ENCODE measurements around the gene CXCR5.

CXCR5 gene

GRCh38 chr11:118911113-118911879, 27.6 kb downstream of the CXCR5 start:
- H3K4me3 ChIP-seq (ENCODE audit: low read depth, low read length), result peak overlapping the region; percentile 36
- peaks cover 14% of the 10 kb centered on the region for H3K36me3 ChIP-seq (replicated peaks)
- H3K27ac ChIP-seq, result peak overlapping the region; percentile 98
- no peaks in the 10 kb centered on the region for H3K27me3 ChIP-seq (replicated peaks)
- no peak for DNase-seq
- in situ Hi-C loops (cut with HindIII; ENCODE audit: low pct_ligation_motif_present, low sequenced_read_pairs), result no loop called here
- TF ChIP-seq, protein P1, sequence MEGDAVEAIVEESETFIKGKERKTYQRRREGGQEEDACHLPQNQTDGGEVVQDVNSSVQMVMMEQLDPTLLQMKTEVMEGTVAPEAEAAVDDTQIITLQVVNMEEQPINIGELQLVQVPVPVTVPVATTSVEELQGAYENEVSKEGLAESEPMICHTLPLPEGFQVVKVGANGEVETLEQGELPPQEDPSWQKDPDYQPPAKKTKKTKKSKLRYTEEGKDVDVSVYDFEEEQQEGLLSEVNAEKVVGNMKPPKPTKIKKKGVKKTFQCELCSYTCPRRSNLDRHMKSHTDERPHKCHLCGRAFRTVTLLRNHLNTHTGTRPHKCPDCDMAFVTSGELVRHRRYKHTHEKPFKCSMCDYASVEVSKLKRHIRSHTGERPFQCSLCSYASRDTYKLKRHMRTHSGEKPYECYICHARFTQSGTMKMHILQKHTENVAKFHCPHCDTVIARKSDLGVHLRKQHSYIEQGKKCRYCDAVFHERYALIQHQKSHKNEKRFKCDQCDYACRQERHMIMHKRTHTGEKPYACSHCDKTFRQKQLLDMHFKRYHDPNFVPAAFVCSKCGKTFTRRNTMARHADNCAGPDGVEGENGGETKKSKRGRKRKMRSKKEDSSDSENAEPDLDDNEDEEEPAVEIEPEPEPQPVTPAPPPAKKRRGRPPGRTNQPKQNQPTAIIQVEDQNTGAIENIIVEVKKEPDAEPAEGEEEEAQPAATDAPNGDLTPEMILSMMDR (IDR thresholded peaks at IDR 0.05; ENCODE audit: low read depth, low read length, missing control alignments), result no peak

GRCh38 chr11:118911880-118912741, 28.4 kb downstream of the CXCR5 start:
- peaks cover 10% of the 10 kb centered on the region for H3K36me3 ChIP-seq (replicated peaks)
- H3K4me3 ChIP-seq (ENCODE audit: low read depth, low read length), result peak overlapping the region; percentile 24
- in situ Hi-C loops (cut with HindIII; ENCODE audit: low pct_ligation_motif_present, low sequenced_read_pairs), result no loop called here
- H3K27ac ChIP-seq, result peak overlapping the region; percentile 98
- no peaks in the 10 kb centered on the region for H3K27me3 ChIP-seq (replicated peaks)
- TF ChIP-seq, protein P1 (IDR thresholded peaks at IDR 0.05; ENCODE audit: low read depth, low read length, missing control alignments), result no peak
- peak; percentile 91 for DNase-seq

GRCh38 chr11:118912742-118913410, 29.2 kb downstream of the CXCR5 start:
- H3K27ac ChIP-seq, result peak overlapping the region; percentile 98
- peaks cover 5% of the 10 kb centered on the region for H3K36me3 ChIP-seq (replicated peaks)
- H3K27me3 ChIP-seq (replicated peaks), result no peaks in the 10 kb centered on the region
- H3K4me3 ChIP-seq (ENCODE audit: low read depth, low read length), result no peak overlapping the region
- no peak for DNase-seq
- TF ChIP-seq, protein P1 (IDR thresholded peaks at IDR 0.05; ENCODE audit: low read depth, low read length, missing control alignments), result no peak
- in situ Hi-C loops (cut with HindIII; ENCODE audit: low pct_ligation_motif_present, low sequenced_read_pairs), result no loop called here

- TF ChIP-seq, protein P1 (IDR thresholded peaks at IDR 0.05; ENCODE audit: low read depth, low read length, missing control alignments), result no peak
- peak overlapping the region; percentile 98 for H3K27ac ChIP-seq
- no peaks in the 10 kb centered on the region for H3K27me3 ChIP-seq (replicated peaks)
- in situ Hi-C loops (cut with HindIII; ENCODE audit: low pct_ligation_motif_present, low sequenced_read_pairs), result no loop called here
- H3K4me3 ChIP-seq (ENCODE audit: low read depth, low read length), result no peak overlapping the region
- DNase-seq, result no peak
- no peaks in the 10 kb centered on the region for H3K36me3 ChIP-seq (replicated peaks)
Measured at GRCh38 chr11:118913411-118914125, 29.9 kb downstream of the CXCR5 start.

GRCh38 chr11:118914178-118914918, 30.7 kb downstream of the CXCR5 start:
- in situ Hi-C loops (cut with HindIII; ENCODE audit: low pct_ligation_motif_present, low sequenced_read_pairs), result no loop called here
- DNase-seq, result no peak
- TF ChIP-seq, protein P1 (IDR thresholded peaks at IDR 0.05; ENCODE audit: low read depth, low read length, missing control alignments), result no peak

More at GRCh38 chr11:118914178-118914918, 30.7 kb downstream of the CXCR5 start:
- Histone ChIP-seq H3K27ac (peak overlapping the region; percentile 2), H3K4me3 (ENCODE audit: low read depth, low read length) (no peak overlapping the region), H3K27me3 (replicated peaks) (no peaks in the 10 kb centered on the region), H3K36me3 (replicated peaks) (no peaks in the 10 kb centered on the region)
